CD14-positive monocyte (primary cell): ENCODE results near the gene KLF2. TPM values are rescaled to one million over a fixed set of nuclear protein-coding genes. Genes with fewer than 3 reads are reported as not detected.

Experiments used
- DNase-seq, 3 donors: peaks; one replicate each; pipeline ENCODE4 v3.0.0-alpha.2; 2011 to 2022
- H2AFZ ChIP-seq: 2 replicates; pipeline ENCODE4 v1.6.0; 2012; ENCODE audit warnings: mild to moderate bottlenecking, low read depth, low read length, inconsistent platforms; ENCODE audit not compliant: insufficient read depth, poor library complexity, severe bottlenecking
- H3K27ac ChIP-seq, 2 donors: 1 replicate in 1 of 2; 2 replicates in 1 of 2; pipeline ENCODE4 v1.5.1; 2012 to 2013; ENCODE audit warnings: low read length in 2 of 2, control low read depth in 1 of 2, inconsistent platforms in 1 of 2, low read depth in 1 of 2, mild to moderate bottlenecking in 1 of 2
- H3K27me3 ChIP-seq, 2 donors: one replicate each; pipeline versions ENCODE4 v1.6.0 to v1.6.1; 2011 to 2013; ENCODE audit warnings: low read length in 2 of 2; ENCODE audit not compliant: control insufficient read depth in 2 of 2, insufficient read depth in 2 of 2
- H3K36me3 ChIP-seq, 2 donors: replicated peaks in 1 of 2; 1 replicate in 1 of 2; 2 replicates in 1 of 2; pipeline versions ENCODE4 v1.5.1 to v1.6.1; 2012 to 2013; ENCODE audit warnings: low read length in 2 of 2, control low read depth in 1 of 2, inconsistent platforms in 1 of 2, mild to moderate bottlenecking in 1 of 2; ENCODE audit not compliant: insufficient read depth in 2 of 2, control insufficient read depth in 1 of 2
- H3K4me1 ChIP-seq, 2 donors: 1 replicate in 1 of 2; 2 replicates in 1 of 2; pipeline versions ENCODE4 v1.5.1 to v1.6.1; 2012 to 2013; ENCODE audit warnings: low read length in 2 of 2, control low read depth in 1 of 2, inconsistent platforms in 1 of 2, mild to moderate bottlenecking in 1 of 2, moderate library complexity in 1 of 2; ENCODE audit not compliant: insufficient read depth in 2 of 2, control insufficient read depth in 1 of 2
- H3K4me2 ChIP-seq: replicated peaks from 2 replicates; pipeline ENCODE3; 2012; ENCODE audit warnings: low read length, moderate library complexity, mild to moderate bottlenecking; ENCODE audit not compliant: poor library complexity, severe bottlenecking; ENCODE audit errors: extremely low read depth
- H3K4me3 ChIP-seq, 3 experiments: fragments of 200-600 bp in 1 of 3; sonication (generic) in 1 of 3; replicated peaks in 1 of 3; 1 replicate in 2 of 3; 2 replicates in 1 of 3; pipeline ENCODE4 v1.5.1; 2011 to 2013; ENCODE audit warnings: low read length in 3 of 3, mild to moderate bottlenecking in 3 of 3, control low read depth in 2 of 3, low read depth in 2 of 3, inconsistent platforms in 1 of 3, moderate library complexity in 1 of 3
- H3K79me2 ChIP-seq: 2 replicates; pipeline ENCODE4 v1.6.0; 2012; ENCODE audit warnings: mild to moderate bottlenecking, control low read depth, inconsistent platforms, low read length, moderate library complexity; ENCODE audit not compliant: insufficient read depth
- H3K9ac ChIP-seq: 2 replicates; pipeline ENCODE4 v1.6.0; 2017; ENCODE audit warnings: low read length, mild to moderate bottlenecking; ENCODE audit not compliant: insufficient read depth, poor library complexity, severe bottlenecking
- H3K9me3 ChIP-seq, 2 donors: replicated peaks in 1 of 2; 1 replicate in 1 of 2; 2 replicates in 1 of 2; pipeline versions ENCODE4 v1.5.1 to v1.6.1; 2012 to 2013; ENCODE audit warnings: low read length in 2 of 2, control low read depth in 1 of 2; ENCODE audit not compliant: control insufficient read depth in 1 of 2, insufficient read depth in 1 of 2
- H4K20me1 ChIP-seq: 2 replicates; pipeline ENCODE4 v1.6.0; 2012; ENCODE audit warnings: mild to moderate bottlenecking, low read length, control low read depth, moderate library complexity; ENCODE audit not compliant: insufficient read depth
- H3K27ac Mint-ChIP-seq, 7 donors: one replicate each; pipeline ENCODE4 v1.8.0; 2020; ENCODE audit warnings: mild to moderate bottlenecking in 7 of 7, mixed read lengths in 7 of 7, moderate library complexity in 6 of 7, inconsistent platforms in 2 of 7
- H3K27me3 Mint-ChIP-seq, 3 donors: one replicate each; pipeline ENCODE4 v1.8.0; 2021 to 2022; ENCODE audit warnings: low read depth in 3 of 3, mild to moderate bottlenecking in 3 of 3, mixed read lengths in 3 of 3, moderate library complexity in 3 of 3, inconsistent platforms in 1 of 3
- H3K36me3 Mint-ChIP-seq, 2 donors: one replicate each; pipeline ENCODE4 v1.8.0; 2020; ENCODE audit warnings: mixed read lengths in 2 of 2, inconsistent platforms in 1 of 2, mild to moderate bottlenecking in 1 of 2
- H3K4me1 Mint-ChIP-seq: one replicate; pipeline ENCODE4 v1.8.0; 2020; ENCODE audit warnings: mild to moderate bottlenecking, mixed read lengths
- H3K4me3 Mint-ChIP-seq, 2 donors: one replicate each; pipeline ENCODE4 v1.8.0; 2020; ENCODE audit warnings: mild to moderate bottlenecking in 2 of 2, mixed read lengths in 2 of 2, moderate library complexity in 1 of 2
- H3K9me3 Mint-ChIP-seq, 7 donors: one replicate each; pipeline ENCODE4 v1.8.0; 2020 to 2022; ENCODE audit warnings: mixed read lengths in 7 of 7, mild to moderate bottlenecking in 6 of 7, moderate library complexity in 6 of 7, inconsistent platforms in 2 of 7
- WGBS: methylation state at CpG from one replicate; pipeline ENCODE4 v1.1.5; 2013; ENCODE audit warnings: missing lambda C conversion rate; ENCODE audit not compliant: insufficient coverage; 5-methylcytosine and 5-hydroxymethylcytosine counted together
- intact Hi-C, 2 donors: fragments of 100-400 bp; cut with micrococcal nuclease; formaldehyde crosslinking; loops; one replicate each; pipeline versions ENCODE4 v1.15.0 to v1.15.1; 2023
- polyA plus RNA-seq, 3 donors: library from polyadenylated mRNA; depleted of rRNA in 1 of 3; unstranded in 2 of 3; stranded (reverse) in 1 of 3; fragments of 300-500 nt in 2 of 3; fragments of >200 nt in 1 of 3; fragmentation: Illumina TruSeq in 2 of 3; gene quantifications; 1 replicate in 2 of 3; 2 replicates in 1 of 3; pipeline ENCODE4 v1.2.3, GENCODE V29; 2012 to 2021
- TF ChIP-seq, protein P1 (sequence below): fragments of 200-600 bp; IDR thresholded peaks from one replicate; pipeline ENCODE4 v1.8.0; 2022; ENCODE audit warnings: antibody characterized with exemption, mild to moderate bottlenecking

The KLF2 gene
- polyA plus RNA-seq, 3 donors: 34.0 to 331 (median 51.4) TPM

DNA sequence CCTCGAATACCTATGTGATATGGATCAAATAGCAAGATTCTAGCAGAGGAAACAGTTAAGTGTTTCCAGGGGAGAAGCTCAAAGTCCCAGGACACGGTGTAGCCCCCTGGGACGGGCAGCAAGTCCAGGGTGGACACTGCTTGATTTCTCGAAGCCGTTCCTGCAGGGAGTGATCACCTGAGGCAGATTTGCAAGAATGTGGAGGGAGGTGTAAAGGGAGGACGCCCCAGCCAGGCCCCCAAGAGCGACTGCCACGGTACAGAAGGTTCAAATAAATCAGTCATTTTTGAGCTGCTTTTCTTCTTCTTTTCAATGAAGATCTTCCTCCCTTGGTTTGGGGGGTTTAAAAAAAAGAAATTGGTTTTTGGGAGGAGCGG lies 41.4 kb downstream of the KLF2 start:
- Mint-ChIP-seq H3K27me3 (peaks cover 0 to 3% (median 0%) of the 10 kb centered on the region in 3 donors), H3K4me3 (peak overlapping the region; percentile 79 to 90)
- peak overlapping the region in 2 of 3 experiments; percentile 23 to 71 for H3K4me3 ChIP-seq

DNA sequence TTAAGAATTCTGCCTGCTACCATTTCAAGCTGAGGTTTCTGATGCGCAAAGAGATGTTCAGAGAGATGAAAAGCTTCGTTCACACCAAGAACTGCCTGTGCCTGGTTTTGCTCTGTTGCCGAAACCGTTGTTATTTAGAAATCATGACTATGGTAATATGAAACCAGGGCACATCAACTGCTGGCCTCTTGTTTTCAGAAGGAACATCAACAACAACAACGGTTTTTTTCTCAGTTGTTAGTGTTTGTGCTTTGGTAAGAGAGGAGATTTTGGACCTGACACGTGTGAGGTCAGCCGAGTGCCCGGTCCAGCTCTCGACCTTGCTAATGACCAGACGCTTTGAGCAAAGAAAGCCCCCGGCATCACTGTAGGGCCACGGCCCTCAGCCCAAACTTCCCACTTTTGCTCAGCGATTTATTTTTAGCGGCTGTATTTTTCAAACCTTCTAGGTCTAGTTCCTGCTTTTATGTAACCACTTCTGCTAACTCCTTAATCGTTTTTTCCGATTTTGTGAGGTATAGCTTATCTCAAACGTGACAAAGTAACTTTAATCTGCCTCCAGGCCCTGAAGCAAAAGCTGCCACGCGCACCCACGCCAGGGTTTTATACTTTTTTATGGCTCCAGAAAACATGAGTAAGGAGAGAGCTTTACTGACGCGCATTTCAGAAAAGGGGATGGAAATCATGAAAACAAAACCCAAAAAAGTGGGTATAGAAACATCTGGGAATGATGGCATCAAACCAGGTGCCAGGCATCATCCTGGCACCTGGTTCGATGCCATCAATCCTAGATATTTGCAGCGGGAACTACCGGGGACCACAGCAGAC lies 42.0 kb downstream of the KLF2 start:
- no peaks in the 10 kb centered on the region for H3K9me3 ChIP-seq
- H3K9me3 Mint-ChIP-seq: peaks cover 0 to 2% (median 0%) of the 10 kb centered on the region in 7 donors
- H3K27me3 ChIP-seq: no peaks in the 10 kb centered on the region
- H3K27me3 Mint-ChIP-seq: peaks cover 0 to 3% (median 0%) of the 10 kb centered on the region in 3 donors
- H3K27ac Mint-ChIP-seq: peak overlapping the region in 5 of 7 donors; percentile 99
- peaks cover 13% of the 10 kb centered on the region for H3K79me2 ChIP-seq
- H3K4me1 ChIP-seq: peaks cover 97 to 100% of the 10 kb centered on the region in 2 donors
- H2AFZ ChIP-seq: peak overlapping the region; percentile 67
- peaks cover 55% of the 10 kb centered on the region for H3K4me1 Mint-ChIP-seq
- intact Hi-C loops: loop anchor here in 1 of 2 donors (2.0 kb wide), 1 partner anchor 24 kb away; no protein-coding TSS in a partner anchor
- H3K4me2 ChIP-seq: peak overlapping the region; percentile 81
- H3K4me3 ChIP-seq: peak overlapping the region; percentile 16 to 71 (median 23)
- DNase-seq: peak; percentile 60 to 91 (median 83)
- H3K27ac ChIP-seq: peak overlapping the region; percentile 84 to 89
- TF ChIP-seq, protein P1, sequence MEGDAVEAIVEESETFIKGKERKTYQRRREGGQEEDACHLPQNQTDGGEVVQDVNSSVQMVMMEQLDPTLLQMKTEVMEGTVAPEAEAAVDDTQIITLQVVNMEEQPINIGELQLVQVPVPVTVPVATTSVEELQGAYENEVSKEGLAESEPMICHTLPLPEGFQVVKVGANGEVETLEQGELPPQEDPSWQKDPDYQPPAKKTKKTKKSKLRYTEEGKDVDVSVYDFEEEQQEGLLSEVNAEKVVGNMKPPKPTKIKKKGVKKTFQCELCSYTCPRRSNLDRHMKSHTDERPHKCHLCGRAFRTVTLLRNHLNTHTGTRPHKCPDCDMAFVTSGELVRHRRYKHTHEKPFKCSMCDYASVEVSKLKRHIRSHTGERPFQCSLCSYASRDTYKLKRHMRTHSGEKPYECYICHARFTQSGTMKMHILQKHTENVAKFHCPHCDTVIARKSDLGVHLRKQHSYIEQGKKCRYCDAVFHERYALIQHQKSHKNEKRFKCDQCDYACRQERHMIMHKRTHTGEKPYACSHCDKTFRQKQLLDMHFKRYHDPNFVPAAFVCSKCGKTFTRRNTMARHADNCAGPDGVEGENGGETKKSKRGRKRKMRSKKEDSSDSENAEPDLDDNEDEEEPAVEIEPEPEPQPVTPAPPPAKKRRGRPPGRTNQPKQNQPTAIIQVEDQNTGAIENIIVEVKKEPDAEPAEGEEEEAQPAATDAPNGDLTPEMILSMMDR: no peak
- under 1% methylated on average over 19 of the region's 25 CpGs for WGBS
- no peaks in the 10 kb centered on the region for H3K36me3 ChIP-seq
- peak overlapping the region; percentile 79 to 90 for H3K4me3 Mint-ChIP-seq
- H4K20me1 ChIP-seq: no peaks in the 10 kb centered on the region
- peaks cover 15 to 28% of the 10 kb centered on the region in 2 donors for H3K36me3 Mint-ChIP-seq
- peak overlapping the region; percentile 61 for H3K9ac ChIP-seq

More for the DNA sequence above, 41.4 kb downstream of the KLF2 start:
- peaks cover 61% of the 10 kb centered on the region for H3K4me1 Mint-ChIP-seq
- intact Hi-C loops: loop anchor here in 1 of 2 donors (2.0 kb wide), 1 partner anchor 23 kb away; no protein-coding TSS in a partner anchor
- TF ChIP-seq, protein P1: no peak
- H3K4me2 ChIP-seq: peak overlapping the region; percentile 81
- no peaks in the 10 kb centered on the region for H3K27me3 ChIP-seq
- H3K9me3 Mint-ChIP-seq: peaks cover 0 to 2% (median 0%) of the 10 kb centered on the region in 7 donors
- no peaks in the 10 kb centered on the region for H4K20me1 ChIP-seq
- H2AFZ ChIP-seq: peak overlapping the region; percentile 67
- 65% methylated on average over 4 of the region's 9 CpGs for WGBS
- peak overlapping the region in 5 of 7 donors; percentile 99 for H3K27ac Mint-ChIP-seq
- H3K9me3 ChIP-seq: no peaks in the 10 kb centered on the region
- H3K79me2 ChIP-seq: peaks cover 13% of the 10 kb centered on the region
- no peaks in the 10 kb centered on the region for H3K36me3 ChIP-seq
- peaks cover 15 to 32% of the 10 kb centered on the region in 2 donors for H3K36me3 Mint-ChIP-seq
- peak overlapping the region; percentile 61 for H3K9ac ChIP-seq
- H3K4me1 ChIP-seq: peaks cover 97 to 100% of the 10 kb centered on the region in 2 donors
- H3K27ac ChIP-seq: peak overlapping the region; percentile 84 to 89
- no peak for DNase-seq
